A549 treated with ZK216348 at 1 μM for 4 hours (cell line): ENCODE measurements around the gene ERI3. TPM values are rescaled to one million over a fixed set of nuclear protein-coding genes. Genes with fewer than 3 reads are reported as not detected.

Source experiments
- total RNA-seq: library from RNA; stranded (reverse); fragments of 200-300 nt; extraction: Qiagen RNA extraction; gene quantifications from 5 replicates; pipeline ENCODE4 v1.2.3, GENCODE V29; 2022; ENCODE audit warnings: low read depth

ERI3 gene, protein sequence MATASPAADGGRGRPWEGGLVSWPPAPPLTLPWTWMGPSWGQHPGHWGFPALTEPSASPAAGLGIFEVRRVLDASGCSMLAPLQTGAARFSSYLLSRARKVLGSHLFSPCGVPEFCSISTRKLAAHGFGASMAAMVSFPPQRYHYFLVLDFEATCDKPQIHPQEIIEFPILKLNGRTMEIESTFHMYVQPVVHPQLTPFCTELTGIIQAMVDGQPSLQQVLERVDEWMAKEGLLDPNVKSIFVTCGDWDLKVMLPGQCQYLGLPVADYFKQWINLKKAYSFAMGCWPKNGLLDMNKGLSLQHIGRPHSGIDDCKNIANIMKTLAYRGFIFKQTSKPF
- 41.9 to 63.5 TPM (median 60.5 TPM) in 5 replicates for total RNA-seq

DNA sequence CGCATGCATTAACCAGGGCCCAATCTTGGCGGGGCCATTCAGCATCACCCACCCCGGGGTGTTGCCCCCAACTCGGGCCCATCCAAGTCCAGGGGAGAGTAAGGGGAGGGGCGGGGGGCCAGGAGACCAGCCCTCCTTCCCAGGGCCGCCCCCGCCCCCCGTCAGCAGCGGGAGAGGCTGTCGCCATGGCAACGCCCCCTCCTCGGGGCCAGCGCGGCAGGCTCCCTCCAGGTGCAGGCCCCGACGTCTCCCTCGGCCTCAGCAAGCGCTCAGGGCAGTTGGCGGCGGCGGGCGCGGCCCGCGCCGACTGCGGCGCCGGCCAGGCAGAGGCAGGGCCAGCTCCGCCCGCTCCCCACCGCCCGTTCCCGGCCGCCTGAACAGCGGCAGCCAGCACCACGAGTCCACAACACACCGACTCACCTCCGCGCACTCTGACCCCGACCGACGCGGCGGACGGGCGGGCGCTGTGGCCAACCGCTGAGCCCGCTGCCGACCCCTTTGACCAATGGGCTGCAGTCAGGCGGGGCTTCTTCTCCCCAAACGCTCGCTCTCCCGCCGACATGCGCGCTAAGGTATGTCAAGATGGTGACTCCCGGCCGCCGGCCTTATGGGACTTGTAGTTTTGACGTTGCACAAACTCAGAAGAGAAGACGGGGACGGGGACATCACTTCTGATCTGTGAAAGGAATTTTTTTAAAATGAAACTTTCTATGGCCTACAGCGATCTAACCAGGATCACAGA, at the start of gene ERI3:
Gene ERI3 (minus strand): TSS at position 418 of the 742 bp plus-strand sequence. CDS start 231 bp downstream, at position 187.

DNA sequence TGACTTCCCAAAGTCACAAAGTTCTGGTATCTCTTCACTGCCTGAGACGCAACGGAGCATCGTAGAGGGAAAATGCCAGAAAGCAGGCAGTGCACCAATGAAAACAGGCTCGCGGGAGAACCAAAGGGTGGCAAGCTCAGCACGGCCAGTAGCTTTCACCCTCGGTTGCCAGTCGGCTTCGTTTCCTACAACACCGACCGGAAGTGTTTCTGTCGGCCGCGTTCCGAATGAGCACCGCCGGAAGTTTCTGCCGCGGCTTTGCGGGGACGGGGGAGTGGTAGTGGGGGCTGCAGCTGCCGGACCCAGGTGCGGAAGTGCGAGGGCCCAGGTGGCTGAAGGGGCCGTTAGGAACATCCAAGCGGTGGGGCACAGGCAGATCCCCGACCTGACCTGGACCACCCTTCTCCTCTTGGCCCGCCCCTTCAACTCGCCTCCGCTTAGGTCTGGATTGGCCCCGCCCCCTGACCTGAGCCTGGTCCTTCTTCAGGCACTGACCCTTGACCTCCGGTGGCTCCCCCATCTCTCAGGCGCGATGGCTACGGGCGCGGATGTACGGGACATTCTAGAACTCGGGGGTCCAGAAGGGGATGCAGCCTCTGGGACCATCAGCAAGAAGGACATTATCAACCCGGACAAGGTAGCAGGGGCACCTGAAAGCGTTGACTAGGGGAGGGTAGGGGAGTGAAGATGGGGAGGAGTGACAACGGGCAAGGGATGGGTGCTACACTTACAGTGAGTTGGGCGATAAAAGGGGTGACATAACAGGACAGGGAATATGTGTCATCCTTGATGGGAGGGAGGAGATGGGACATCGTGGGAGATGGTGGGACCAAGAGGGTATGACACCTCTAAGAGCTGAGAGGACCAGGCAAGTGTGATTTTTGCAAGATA, 141.6 kb downstream of the ERI3 start, which contains the start of gene DMAP1:
Gene DMAP1 (plus strand): TSS at position 250 of the 891 bp plus-strand sequence. CDS start 283 bp downstream, at position 533.

Other genes starting within 250 kb of the ERI3 start
- 0.27 to 0.62 TPM (median 0.52 TPM) in 5 replicates for gene KLF17, start 236.4 kb downstream of the ERI3 start, total RNA-seq
- 0.05 TPM in 1 of 5 replicates, not detected in the others for gene KLF18, start 213.6 kb downstream of the ERI3 start, total RNA-seq
- gene DMAP1, start 141.8 kb downstream of the ERI3 start, total RNA-seq, result 19.2 to 21.9 TPM (median 20.3 TPM) in 5 replicates
- 54.7 to 69.5 TPM (median 64.9 TPM) in 5 replicates for gene RNF220, start 50.0 kb upstream of the ERI3 start, total RNA-seq